Fibroblast of villous mesenchyme (primary cell): ENCODE data around the gene MYOM3. TPM values are rescaled to one million over a fixed set of nuclear protein-coding genes. Genes with fewer than 3 reads are reported as not detected.

Experiments used
- DNase-seq: peaks from one replicate; pipeline ENCODE4 v3.0.0-alpha.2; 2010; ENCODE audit warnings: low read depth
- H3K4me3 ChIP-seq: 2 replicates; pipeline ENCODE4 v1.5.1; 2011; ENCODE audit warnings: low read depth, mild to moderate bottlenecking, low read length
- total RNA-seq: library from RNA; depleted of rRNA; stranded (reverse); fragments of >200 nt; gene quantifications from 2 replicates; pipeline ENCODE4 v1.2.3, GENCODE V29; 2012
- TF ChIP-seq, protein P1 (sequence below): IDR thresholded peaks from 2 replicates; pipeline ENCODE4 v1.5.1; 2012; ENCODE audit warnings: low read depth, mild to moderate bottlenecking, low read length; ENCODE audit not compliant: insufficient read depth

The MYOM3 gene
- total RNA-seq, 1 donor = not detected

GRCh38 chr1:24138476-24139221 is 26.7 kb upstream of the MYOM3 start:
- no peak for DNase-seq
- TF ChIP-seq, protein P1, sequence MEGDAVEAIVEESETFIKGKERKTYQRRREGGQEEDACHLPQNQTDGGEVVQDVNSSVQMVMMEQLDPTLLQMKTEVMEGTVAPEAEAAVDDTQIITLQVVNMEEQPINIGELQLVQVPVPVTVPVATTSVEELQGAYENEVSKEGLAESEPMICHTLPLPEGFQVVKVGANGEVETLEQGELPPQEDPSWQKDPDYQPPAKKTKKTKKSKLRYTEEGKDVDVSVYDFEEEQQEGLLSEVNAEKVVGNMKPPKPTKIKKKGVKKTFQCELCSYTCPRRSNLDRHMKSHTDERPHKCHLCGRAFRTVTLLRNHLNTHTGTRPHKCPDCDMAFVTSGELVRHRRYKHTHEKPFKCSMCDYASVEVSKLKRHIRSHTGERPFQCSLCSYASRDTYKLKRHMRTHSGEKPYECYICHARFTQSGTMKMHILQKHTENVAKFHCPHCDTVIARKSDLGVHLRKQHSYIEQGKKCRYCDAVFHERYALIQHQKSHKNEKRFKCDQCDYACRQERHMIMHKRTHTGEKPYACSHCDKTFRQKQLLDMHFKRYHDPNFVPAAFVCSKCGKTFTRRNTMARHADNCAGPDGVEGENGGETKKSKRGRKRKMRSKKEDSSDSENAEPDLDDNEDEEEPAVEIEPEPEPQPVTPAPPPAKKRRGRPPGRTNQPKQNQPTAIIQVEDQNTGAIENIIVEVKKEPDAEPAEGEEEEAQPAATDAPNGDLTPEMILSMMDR = no peak
- no peak overlapping the region for H3K4me3 ChIP-seq

DNA sequence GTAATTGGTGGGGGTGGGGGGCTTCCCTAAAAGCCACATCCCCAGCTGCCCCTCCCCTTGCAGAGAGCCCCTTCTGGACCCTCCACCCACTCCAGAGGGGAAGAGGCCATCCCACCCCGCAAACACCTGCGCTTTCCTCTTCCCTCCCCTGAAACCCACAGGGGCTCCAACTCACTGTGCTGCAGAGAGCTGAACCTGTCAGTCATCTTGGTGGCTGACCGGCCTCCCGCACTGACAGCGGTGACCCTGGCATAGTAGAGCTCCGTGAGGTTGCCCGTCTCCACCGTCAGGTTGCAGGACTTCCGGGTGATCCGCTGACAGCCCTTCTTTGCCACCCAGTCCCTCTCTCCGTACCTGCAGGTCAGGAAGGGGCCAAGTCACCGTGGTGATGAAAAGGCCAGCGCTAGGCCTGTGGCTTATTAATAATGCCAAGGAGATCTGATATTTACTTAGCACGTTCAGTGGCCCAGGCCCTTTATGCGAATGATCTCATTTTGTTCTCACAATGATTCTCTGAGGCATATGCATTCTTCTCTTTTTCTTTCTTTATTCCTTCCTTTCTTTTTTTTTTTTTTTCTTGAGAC is 25.1 kb upstream of the MYOM3 start:
- H3K4me3 ChIP-seq = no peak overlapping the region
- TF ChIP-seq, protein P1 = no peak
- no peak for DNase-seq

GRCh38 chr1:24134376-24134775 is 22.4 kb upstream of the MYOM3 start:
- H3K4me3 ChIP-seq = no peak overlapping the region
- TF ChIP-seq, protein P1 = no peak
- no peak for DNase-seq

DNA sequence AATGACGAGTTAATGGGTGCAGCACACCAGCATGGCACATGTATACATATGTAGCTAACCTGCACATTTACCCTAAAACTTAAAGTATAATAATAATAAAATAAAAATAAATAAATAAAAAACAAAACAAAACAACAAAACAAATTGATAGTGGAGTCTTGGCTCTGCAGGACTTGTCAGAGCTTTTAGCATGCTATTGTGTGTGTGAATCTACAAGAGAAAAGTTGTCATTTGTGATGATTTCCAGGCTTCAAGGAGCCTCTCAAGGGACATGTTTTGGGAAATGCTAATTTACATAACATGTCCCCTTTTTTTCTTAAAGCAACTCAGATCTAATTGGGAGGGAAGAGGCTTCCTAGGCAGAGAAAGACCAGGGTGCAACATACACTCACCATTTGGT is 21.9 kb upstream of the MYOM3 start:
- no peak for DNase-seq
- no peak overlapping the region for H3K4me3 ChIP-seq
- TF ChIP-seq, protein P1 = no peak

- TF ChIP-seq, protein P1 = no peak
- no peak for DNase-seq
- H3K4me3 ChIP-seq = no peak overlapping the region
These were observed 18.4 kb upstream of the MYOM3 start for GRCh38 chr1:24130385-24130784.

DNA sequence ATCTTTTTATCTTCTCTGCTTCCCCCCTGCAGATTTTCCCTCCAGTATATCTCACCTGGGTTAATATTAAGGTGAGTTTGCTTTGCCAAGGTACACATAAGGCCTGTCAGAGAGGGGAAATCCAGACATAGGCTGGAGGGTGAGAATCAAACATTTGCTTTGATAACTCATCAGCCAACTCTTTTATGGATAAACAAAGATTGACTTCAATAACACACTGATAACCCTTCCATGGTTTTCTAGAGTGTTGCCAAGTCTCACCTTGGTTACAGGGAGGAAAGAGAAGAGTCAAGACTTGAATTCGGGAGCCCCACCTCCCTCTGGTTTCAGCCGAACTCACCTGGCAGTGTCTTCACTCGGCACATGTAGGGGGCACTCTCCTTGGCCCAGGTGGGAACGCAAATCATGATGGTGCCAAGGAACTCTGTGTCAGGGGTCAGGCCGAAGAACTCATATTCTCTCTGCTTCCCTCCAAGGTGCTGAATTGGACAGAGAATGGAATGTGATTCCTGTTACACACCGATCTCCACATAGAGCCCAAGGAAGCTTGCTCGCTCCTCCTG is 15.9 kb upstream of the MYOM3 start:
- H3K4me3 ChIP-seq = no peak overlapping the region
- no peak for DNase-seq
- TF ChIP-seq, protein P1 = no peak
